SU-DHL-6 (cell line): ENCODE measurements around the gene APOL6.

Experiments
- CTCF ChIP-seq: fragments of 200-600 bp; sonication (generic); IDR thresholded peaks from one replicate; pipeline ENCODE4 v1.5.1; 2017; ENCODE audit warnings: antibody characterized with exemption, mild to moderate bottlenecking, low read length, moderate library complexity; ENCODE audit not compliant: insufficient read depth, poor library complexity, severe bottlenecking
- EZH2phosphoT487 ChIP-seq: fragments of 200-600 bp; sonication (generic), shearing (Covaris generic); conservative IDR thresholded peaks from 2 replicates; pipeline ENCODE4 v1.6.1; 2018; ENCODE audit warnings: mild to moderate bottlenecking, antibody characterized with exemption, low read length, moderate library complexity, mixed read lengths

- no peak for TF ChIP-seq CTCF
- TF ChIP-seq EZH2phosphoT487, result no peak
Measured at GRCh38 chr22:35611200-35611890, 36.9 kb upstream of the APOL6 start.
